ENCODE data around the gene RPS25.

Gene RPS25

DNA sequence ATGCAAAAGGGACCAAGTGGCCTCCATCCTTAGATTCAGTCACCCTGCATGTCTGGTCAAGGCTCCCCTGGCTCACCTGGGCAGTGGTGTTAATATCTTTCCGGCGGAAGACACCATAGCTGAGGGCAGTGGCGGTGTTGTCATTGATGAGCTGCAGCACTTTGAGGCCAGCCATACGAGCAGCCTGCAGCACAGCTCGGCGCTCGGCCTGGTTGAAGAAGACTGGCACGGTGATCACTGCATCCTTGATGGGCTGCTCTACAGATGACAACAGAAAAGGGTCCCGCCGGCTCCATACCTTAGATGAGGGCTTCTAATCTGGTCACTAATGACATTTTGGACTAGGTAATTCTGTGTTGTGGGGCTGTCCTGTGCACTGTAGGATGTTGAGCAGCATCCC, 36.3 kb upstream of the RPS25 start:
- ATAC-seq (ENCODE audit: low read depth) (no peak), DNase-seq (ENCODE audit: low spot score) (no peak)
- TF ChIP-seq, protein P1, sequence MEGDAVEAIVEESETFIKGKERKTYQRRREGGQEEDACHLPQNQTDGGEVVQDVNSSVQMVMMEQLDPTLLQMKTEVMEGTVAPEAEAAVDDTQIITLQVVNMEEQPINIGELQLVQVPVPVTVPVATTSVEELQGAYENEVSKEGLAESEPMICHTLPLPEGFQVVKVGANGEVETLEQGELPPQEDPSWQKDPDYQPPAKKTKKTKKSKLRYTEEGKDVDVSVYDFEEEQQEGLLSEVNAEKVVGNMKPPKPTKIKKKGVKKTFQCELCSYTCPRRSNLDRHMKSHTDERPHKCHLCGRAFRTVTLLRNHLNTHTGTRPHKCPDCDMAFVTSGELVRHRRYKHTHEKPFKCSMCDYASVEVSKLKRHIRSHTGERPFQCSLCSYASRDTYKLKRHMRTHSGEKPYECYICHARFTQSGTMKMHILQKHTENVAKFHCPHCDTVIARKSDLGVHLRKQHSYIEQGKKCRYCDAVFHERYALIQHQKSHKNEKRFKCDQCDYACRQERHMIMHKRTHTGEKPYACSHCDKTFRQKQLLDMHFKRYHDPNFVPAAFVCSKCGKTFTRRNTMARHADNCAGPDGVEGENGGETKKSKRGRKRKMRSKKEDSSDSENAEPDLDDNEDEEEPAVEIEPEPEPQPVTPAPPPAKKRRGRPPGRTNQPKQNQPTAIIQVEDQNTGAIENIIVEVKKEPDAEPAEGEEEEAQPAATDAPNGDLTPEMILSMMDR (IDR thresholded peaks at IDR 0.05; ENCODE audit: poor library complexity, severe bottlenecking) = no peak
- H3K4me3 ChIP-seq (ENCODE audit: severe bottlenecking) = no peak overlapping the region
- H3K9me3 ChIP-seq (ENCODE audit: severe bottlenecking) = no peaks in the 10 kb centered on the region
- no peak overlapping the region for H3K27ac ChIP-seq (ENCODE audit: poor library complexity, severe bottlenecking)
- H3K4me1 ChIP-seq (ENCODE audit: insufficient read depth, poor library complexity, severe bottlenecking) = peaks cover 7% of the 10 kb centered on the region
- H3K36me3 ChIP-seq (ENCODE audit: low read depth) = peaks cover 67% of the 10 kb centered on the region
- no peaks in the 10 kb centered on the region for H3K27me3 ChIP-seq (ENCODE audit: insufficient read depth, poor library complexity, severe bottlenecking)

DNA sequence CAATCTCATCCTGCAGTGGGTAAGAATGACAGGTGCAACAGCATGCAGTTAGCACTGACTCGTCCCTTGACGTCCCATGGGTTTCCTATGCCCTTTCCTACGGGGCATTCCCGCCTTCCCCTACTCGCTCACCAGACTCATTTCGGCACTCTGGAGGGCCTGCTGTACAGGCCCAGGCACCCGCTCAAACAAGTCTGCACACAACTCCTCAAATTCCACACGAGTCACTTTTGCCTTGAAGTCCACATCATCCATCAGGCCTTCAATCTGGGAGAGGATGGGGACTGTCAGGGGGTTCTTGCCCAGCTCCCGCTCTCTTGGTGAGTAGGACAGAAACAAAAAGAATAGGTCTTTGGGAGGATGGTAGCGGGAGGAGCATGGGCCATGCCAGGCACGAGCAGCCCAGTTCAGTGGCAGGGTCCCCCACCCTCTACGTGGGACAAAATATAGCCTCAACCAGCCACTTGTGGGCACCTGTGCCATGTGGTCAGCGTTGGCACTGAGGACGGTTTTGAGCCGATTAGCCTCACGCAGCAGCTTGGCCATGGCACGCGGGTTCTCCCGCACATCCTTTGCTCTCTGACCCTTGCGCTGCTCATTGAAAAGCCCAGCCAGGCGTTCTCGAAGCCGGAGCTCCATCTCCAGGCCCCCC, 34.1 kb upstream of the RPS25 start:
- Histone ChIP-seq H3K9me3 (ENCODE audit: severe bottlenecking) (no peaks in the 10 kb centered on the region), H3K36me3 (ENCODE audit: low read depth) (peaks cover 89% of the 10 kb centered on the region), H3K4me1 (ENCODE audit: insufficient read depth, poor library complexity, severe bottlenecking) (peaks cover 7% of the 10 kb centered on the region), H3K27ac (ENCODE audit: poor library complexity, severe bottlenecking) (no peak overlapping the region), H3K27me3 (ENCODE audit: insufficient read depth, poor library complexity, severe bottlenecking) (no peaks in the 10 kb centered on the region), H3K4me3 (ENCODE audit: severe bottlenecking) (no peak overlapping the region)
- ATAC-seq (ENCODE audit: low read depth) = no peak
- TF ChIP-seq, protein P1 (IDR thresholded peaks at IDR 0.05; ENCODE audit: poor library complexity, severe bottlenecking) = no peak
- DNase-seq (ENCODE audit: low spot score) = no peak

DNA sequence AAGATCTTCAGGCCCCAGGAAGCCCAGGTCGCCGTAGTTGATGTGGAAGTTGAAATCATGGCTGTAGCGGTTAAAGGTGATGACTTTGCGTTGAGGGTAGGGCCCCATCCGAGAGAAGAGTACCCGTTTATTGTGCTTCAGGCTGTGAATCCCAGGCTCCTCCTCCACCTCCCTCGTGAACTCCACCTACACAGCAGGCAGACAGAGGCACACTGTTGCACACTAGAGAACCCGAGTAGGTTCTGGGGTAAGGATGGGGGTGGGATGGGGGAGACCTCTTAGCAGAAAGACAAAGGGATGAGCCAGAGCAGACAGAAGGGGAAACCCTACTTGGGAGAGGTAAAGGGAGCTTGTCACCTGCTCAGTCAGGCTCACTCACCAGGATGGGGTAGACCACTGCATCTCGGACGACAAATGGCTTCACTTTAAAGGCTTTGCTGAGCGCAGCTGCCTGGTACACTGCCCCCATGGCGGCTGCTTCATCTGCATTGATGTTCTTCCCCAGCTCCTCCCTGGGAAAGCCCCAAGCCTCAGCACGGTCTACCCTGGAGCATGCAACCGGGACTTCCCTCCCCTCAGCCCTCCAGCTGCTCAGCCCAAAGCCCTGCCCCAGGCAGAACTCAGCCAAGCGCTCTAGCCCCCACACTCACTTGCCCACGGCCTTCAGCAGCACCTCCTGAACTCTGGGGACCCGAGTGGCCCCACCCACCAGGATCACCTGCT, 33.5 kb upstream of the RPS25 start:
- Histone ChIP-seq H3K4me3 (ENCODE audit: severe bottlenecking) (no peak overlapping the region), H3K4me1 (ENCODE audit: insufficient read depth, poor library complexity, severe bottlenecking) (peaks cover 7% of the 10 kb centered on the region), H3K27ac (ENCODE audit: poor library complexity, severe bottlenecking) (no peak overlapping the region), H3K27me3 (ENCODE audit: insufficient read depth, poor library complexity, severe bottlenecking) (no peaks in the 10 kb centered on the region), H3K9me3 (ENCODE audit: severe bottlenecking) (no peaks in the 10 kb centered on the region), H3K36me3 (ENCODE audit: low read depth) (peaks cover 96% of the 10 kb centered on the region)
- DNase-seq (ENCODE audit: low spot score) = no peak
- TF ChIP-seq, protein P1 (IDR thresholded peaks at IDR 0.05; ENCODE audit: poor library complexity, severe bottlenecking) = no peak
- ATAC-seq (ENCODE audit: low read depth) = no peak

DNA sequence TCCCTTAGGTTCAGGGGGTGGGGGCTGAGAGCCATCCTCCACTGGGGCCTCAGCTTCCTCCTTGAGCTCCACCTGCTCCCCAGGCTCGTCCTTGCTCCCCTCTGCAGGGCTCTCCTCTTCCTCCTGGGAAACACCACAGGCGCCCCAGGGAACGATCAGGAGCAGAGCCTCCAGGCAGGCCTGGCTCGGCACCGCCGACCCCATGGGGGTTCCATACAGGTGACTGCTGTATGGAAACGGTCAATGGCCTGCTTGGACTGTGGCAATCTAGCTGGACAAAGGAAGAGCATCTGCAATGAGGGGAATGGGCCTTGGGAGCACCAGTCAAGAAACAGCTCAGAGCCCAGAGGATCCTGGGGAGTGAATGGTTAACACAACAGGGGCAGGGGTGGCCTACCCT, 30.9 kb upstream of the RPS25 start:
- H3K9me3 ChIP-seq (ENCODE audit: severe bottlenecking) = no peaks in the 10 kb centered on the region
- DNase-seq (ENCODE audit: low spot score) (no peak), ATAC-seq (ENCODE audit: low read depth) (no peak)
- no peaks in the 10 kb centered on the region for H3K27me3 ChIP-seq (ENCODE audit: insufficient read depth, poor library complexity, severe bottlenecking)
- H3K4me1 ChIP-seq (ENCODE audit: insufficient read depth, poor library complexity, severe bottlenecking) = no peaks in the 10 kb centered on the region
- no peak overlapping the region for H3K27ac ChIP-seq (ENCODE audit: poor library complexity, severe bottlenecking)
- H3K4me3 ChIP-seq (ENCODE audit: severe bottlenecking) = no peak overlapping the region
- TF ChIP-seq, protein P1 (IDR thresholded peaks at IDR 0.05; ENCODE audit: poor library complexity, severe bottlenecking) = no peak
- peaks cover 95% of the 10 kb centered on the region for H3K36me3 ChIP-seq (ENCODE audit: low read depth)

DNA sequence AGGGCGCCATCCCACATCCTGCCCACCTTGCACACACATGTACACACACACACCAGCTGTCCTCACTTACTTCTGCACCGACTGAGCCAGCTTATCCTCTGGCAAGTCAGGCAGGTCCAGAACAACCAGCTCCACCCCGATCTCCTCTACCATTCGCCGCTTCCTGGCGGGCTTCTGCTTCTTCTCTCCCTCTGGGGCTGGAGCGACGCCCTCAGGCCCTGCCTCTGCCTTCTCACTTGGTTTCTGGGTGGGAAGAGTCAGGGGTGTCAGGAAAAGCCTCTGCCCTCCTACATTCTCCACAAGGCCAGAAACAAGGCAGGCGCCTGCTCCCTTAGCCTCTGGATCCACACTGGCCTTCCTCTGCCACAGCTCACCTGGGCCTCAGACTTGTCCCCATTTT, 30.5 kb upstream of the RPS25 start:
- TF ChIP-seq, protein P1 (IDR thresholded peaks at IDR 0.05; ENCODE audit: poor library complexity, severe bottlenecking) = no peak
- no peak overlapping the region for H3K27ac ChIP-seq (ENCODE audit: poor library complexity, severe bottlenecking)
- H3K4me3 ChIP-seq (ENCODE audit: severe bottlenecking) = no peak overlapping the region
- no peaks in the 10 kb centered on the region for H3K4me1 ChIP-seq (ENCODE audit: insufficient read depth, poor library complexity, severe bottlenecking)
- no peak for ATAC-seq (ENCODE audit: low read depth)
- H3K9me3 ChIP-seq (ENCODE audit: severe bottlenecking) = no peaks in the 10 kb centered on the region
- no peaks in the 10 kb centered on the region for H3K27me3 ChIP-seq (ENCODE audit: insufficient read depth, poor library complexity, severe bottlenecking)
- peaks cover 91% of the 10 kb centered on the region for H3K36me3 ChIP-seq (ENCODE audit: low read depth)
- DNase-seq (ENCODE audit: low spot score) = no peak

Measured in RWPE2 (cell line).